Hematopoietic multipotent progenitor cell treated with erythropoietin and hydrocortisone succinate and interleukin-3 and kit ligand, for 6 days (in vitro differentiated cells): ENCODE data around the gene FFAR4.

Experiments
- DNase-seq: peaks from one replicate; pipeline ENCODE4 v3.0.0-alpha.2; 2015

FFAR4 gene

DNA sequence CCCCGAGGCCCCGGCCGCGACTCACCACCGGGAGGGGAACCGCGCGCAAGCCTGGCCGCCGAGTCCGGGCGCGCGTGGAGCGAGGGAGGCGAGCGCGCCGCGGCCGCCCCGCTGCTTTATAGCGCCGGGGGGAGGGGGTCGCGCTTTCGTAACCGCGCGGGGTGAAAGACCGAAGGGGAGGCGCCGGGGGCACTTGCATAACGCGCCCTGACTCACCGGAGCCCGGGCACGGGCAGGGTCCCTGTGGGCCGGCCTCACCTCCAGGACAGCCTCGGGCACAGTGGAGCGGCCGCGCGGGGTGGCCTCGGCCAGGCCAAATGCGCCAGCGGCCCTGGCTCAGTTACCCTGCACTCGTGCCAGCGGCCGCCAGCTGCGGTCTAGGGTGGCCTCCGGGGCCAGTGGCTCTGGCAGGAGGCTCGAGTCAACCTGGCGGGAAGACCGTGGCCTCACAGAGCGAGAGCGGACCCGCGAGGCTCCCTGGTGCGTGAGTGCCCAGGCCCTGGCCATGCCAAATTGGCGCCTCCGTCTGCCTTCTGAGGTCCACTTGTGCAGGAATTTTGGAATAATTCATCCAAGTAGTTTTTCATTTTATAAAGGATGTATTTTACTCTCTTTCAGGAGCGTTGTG, 34.8 kb downstream of the FFAR4 start, which contains the start of gene RBP4:
RBP4 (minus strand) TSS at position 90 of the 628 bp plus-strand sequence. CDS start 207 bp downstream, outside the sequence.
- no peak for DNase-seq

DNA sequence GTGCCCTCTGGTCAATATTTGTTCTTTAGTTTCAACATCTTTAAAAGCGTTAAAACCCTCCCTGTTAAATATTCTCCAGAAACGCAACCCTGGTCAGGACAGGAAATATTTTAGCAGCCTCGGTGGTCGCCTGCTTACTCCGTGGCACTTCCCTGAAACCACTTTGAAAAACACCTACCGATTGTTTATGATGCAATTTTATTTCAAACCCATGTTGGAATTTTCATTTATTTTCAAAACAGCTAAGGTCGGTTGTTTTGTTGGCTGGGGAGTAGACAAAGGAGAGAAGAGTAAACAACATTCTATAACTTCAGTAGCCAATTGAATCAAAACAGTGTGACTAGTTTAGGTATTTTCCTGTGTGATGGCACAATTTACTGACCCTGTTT, 35.3 kb downstream of the FFAR4 start:
- DNase-seq: no peak

DNA sequence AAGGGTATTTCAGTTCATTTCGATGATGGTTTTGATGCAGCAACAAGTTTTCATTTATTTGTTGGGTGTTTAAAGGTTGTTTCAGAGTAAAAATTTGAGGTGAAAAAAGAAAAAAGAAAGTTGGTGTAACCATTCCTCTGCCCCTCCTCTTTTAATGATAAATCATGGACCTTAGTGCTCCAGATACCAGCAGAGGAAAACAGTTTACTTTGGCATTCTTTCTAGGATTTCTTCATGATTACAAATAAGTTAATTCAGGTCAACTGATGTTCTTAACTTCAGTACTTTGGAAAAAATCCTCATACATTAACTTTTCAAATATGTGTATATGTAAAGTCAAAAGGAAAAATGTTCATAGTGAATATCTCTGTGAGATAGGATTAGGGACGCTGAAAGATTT, 36.6 kb downstream of the FFAR4 start:
- DNase-seq: no peak

DNA sequence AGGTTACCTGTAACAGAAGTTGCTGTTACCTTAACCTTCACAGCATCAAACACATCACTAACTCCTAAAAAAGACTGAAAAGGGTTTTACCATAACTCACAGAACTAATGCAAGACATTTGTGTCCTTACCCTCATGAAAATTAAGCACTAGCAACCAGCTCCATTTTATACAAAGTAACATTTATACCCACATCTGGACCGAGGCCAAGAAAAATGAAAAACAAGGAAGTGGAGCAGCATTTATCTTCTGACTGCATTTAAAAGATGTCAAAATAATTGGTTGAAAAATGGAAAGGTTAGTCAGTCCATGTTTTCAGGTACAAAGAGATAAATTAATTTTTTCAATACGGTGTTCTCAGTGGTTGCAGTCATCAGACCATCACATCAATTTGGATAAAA, 37.7 kb downstream of the FFAR4 start:
- DNase-seq: peak; percentile 27

DNA sequence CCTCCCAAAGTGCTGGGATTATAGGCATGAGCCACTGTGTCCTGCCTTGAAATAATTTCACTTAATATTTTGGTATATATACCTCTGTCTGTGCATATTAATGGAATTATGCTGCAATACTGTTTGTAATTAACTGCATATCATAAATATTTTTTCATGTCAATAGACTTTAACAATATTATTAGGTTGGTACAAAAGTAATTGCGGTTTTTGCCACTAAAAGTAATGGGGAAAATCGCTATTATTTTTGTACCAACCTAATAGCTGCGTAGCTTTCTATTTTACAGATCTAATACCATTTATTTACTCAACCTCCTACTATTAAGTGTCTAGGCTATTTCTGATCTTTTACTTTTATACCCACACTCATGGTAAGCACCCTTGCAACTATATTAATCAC, 42.0 kb downstream of the FFAR4 start:
- DNase-seq: no peak

DNA sequence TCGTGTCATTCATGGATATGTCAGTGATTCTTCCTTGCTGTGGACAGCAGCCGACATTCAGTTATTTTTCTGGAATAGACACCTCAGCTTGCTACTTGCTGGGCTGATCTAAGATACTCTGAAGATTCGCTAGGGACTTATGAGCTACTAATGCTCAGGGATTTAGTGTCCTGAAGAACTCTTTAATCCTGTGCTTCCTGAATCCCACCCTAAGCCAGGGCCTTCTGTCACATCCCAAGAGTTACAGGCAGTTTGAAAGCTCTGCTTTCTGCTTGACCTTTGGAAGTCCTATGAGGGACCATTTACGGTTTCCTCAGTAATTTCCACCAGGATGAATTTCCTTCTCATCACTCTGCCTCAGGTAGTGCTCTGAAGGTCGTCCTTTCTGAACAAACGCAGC, 45.8 kb downstream of the FFAR4 start, which contains the start of gene PDE6C:
PDE6C (plus strand) TSS at position 227 of the 400 bp plus-strand sequence. CDS start 189 bp downstream, outside the sequence.
- DNase-seq: no peak

DNA sequence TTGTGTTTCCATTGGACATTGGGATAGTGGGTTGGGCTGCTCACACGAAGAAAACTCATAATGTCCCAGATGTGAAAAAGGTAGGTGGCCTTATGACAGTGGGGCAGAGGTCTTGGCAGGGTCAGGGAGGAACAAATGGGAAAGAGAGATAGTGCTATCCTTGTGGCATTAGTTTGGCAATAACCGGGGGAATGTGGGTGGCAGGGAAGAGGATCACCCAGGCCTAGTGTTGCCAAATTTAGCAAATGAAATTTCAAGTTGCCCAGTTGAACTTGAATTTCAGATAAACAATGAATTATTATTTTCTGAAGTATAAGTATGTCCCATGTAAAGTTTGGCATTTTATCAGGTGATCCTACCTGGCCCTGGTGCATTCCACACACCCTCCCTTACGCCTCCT, 46.7 kb downstream of the FFAR4 start:
- DNase-seq: no peak

DNA sequence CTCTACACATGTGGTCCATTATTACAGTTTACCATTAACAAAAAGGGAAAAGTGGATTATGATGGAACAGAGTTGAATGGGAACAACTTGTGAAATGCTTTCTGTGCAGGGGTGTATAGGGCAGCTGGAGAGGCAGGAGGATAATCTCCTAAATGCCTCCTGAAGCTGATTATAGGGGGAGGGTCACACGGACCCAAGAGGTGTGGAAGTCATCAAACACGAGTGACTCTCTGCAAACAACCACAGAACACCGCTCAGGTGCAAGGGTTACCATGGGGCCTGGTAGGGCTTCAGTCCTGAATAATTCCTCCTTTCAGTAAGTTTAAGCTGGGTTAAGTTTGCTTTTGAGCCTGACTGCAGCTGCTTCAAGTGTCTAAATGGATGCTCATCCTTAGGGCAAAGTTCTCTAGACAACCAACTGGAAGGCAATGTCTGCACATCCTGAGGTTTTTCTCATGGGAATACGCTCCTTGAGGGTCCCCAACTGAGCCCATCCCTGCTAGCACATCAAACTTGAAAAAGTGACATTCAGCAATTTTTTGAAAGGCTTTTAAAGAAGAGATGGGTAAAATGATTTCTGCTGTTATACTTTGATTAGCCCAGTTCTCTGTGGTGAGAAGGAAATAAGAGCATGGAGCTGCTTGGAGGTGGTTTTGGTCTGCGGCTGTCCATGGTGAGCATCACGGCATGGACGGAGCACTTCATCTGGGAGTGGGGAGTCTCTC, 47.8 kb downstream of the FFAR4 start:
- DNase-seq: no peak

DNA sequence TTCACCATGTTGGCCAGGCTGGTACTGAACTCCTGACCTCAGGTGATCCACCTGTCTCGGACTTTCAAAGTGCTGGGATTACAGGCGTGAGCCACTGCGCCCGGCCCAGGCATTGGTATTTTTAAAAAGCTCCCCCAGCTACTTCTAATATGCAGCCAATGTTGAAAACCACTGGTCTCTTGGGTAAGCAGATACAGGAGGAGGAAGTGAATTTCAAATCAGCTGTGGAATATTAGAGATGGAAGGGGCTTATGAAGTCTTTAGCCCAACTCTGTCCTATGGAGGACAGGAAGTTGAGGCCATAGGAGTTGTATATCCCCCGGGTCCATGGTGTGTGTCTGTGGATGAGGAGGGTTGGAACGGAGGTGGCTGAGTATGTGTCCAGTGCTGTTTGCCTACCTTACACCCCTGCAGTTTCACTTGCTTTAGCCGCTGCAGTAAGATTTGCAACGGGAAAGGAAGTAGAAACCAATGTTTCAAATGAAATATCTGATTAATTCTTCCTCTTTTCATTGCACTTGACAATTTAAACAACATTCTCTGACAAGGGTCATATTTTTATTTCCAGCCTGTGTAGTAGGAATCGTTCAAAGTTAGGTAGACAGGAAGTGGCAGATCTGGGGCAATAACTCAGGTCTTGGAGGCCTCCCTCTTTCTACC, 49.2 kb downstream of the FFAR4 start:
- no peak for DNase-seq

DNA sequence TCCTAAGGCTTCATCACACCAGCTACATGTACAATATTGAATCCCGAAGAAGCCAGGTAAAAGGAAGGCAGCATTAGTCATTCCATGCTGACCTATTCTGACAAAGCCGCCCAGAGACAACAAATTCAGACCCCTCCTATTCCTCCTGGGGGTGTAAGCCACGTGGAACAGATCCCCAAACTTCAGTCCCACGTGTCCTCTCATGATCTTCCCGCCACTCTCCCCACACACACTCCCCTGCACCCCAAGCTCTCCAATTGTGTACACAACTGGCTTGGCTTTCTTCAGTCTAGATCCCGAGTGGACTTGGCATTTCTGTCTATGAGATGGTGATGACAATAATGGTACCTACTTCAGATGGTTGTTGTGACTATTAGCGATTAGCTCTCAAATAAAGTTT, 54.5 kb downstream of the FFAR4 start:
- DNase-seq: no peak

DNA sequence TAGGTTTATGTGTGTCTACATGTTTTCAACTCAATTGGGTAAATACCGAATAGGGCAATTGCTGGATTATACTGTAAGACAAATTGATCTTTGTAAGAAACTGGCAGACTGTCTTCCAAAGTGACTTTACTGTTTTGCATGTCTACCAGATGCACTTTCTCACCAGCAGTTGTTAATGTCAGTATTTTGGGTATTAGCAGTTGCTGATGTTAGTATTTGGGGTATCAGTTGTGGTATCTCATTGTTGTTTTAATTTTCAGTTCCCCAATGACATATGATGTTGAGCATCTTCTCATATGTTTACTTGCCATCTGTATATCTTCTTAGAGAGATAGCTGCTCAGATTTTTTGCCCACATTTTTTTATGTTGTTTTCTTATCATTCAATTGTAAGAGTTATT, 56.5 kb downstream of the FFAR4 start:
- DNase-seq: no peak

DNA sequence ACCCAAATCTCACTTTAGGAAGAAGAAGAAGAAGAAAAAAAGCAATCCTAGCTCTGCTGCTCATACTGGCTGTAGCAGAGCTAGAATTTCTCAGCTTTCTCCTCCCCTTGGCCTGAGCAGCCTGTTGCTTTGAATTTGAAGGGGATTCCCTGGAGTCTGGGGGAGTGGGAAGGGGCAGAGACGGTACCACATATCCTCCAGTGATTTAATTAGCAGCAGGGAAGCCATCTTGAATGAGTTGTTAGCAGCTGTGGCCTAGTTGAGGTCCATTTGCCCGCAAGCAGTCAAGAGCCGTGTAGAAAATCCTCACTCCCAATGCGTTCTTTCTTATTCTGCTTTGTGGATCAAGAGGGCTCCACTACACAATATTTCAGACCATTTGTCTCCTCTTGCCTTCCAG, 62.4 kb downstream of the FFAR4 start:
- DNase-seq: no peak

DNA sequence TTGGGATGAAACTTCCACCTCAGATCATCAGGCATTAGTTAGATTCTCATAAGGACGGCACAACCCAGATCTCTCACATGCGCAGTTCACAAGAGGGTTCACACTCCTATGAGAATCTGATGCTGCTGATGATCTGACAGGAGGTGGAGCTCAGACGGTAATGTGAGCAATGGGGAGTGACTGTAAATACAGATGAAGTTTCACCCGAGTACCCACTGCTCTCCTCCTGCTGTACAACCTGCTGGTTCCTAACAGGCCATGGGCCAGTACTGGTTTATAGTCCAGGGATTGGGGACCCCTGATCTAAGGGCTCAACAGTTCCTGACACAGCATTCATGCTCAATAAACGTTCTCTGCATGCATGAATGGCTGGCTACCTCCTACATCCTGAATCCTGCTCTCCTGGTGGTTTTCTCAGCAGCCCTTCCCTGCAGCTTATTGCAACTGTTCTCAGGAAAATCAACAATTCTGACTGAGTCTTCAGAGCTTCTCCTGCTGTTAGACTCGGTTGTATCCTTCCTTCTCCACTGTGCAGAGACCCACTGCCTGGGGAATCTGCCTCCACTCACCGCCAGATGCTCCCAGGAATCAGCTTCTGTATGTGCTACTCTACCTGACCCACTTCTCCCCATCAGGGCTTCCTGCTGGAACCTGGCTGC, 63.3 kb downstream of the FFAR4 start:
- DNase-seq: no peak

DNA sequence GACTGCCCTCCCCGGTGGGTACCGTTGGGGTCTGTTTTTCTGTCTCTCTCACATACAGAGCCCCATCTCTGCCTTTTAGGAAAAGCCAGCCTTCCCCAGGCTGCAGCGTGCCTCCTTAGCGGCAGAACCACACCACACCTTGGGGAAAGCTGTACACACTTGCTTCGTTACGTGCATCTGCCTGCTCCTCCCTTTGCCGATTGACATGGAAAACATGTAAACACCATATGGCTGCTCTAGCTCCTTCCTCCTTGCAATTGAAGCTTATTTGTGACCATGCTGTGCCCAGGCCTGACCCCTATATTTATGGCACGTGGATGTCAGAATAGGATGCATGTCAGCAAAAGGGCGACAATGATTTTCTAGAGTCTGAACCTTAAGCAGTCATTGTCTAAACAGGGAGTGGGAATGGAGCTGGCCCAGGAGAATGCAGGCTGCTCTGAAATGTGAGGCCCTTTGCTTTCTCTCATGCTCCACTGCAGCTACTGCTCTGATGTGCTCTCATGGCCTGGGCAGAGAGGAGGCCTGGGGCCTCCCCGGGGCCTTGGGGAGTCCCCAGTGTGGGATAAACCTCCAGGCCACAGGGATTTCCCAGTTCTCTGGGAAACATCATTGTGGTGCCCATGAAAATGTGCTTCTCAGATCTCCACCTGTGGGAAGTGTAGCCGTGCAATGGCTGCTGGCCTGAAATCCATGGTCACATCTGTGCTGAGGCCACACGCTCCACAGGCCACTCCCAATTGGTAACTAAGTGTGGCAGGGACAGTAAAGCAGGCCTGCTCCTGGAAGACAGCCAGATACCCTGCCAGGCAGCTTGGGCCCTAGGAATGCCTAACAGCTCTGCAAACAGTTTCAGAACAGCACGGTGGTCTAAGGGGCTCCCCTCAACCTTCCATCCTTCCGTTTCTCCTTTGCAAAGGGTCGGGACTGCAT, 64.4 kb downstream of the FFAR4 start:
- no peak for DNase-seq
